Endometrial microvascular endothelial cells (primary cell): Measurements from ENCODE around the gene RMRP. TPM values are rescaled to one million over a fixed set of nuclear protein-coding genes. Genes with fewer than 3 reads are reported as not detected.
"Not testable (repeated sequence)": the region's sequence is repeated elsewhere in the genome, so short reads cannot be mapped to it uniquely, and the experiment has no call there.

Experiments used
- in situ Hi-C: cut with HindIII; loops from 2 replicates; pipeline ENCODE4 v1.10.0; 2017; ENCODE audit warnings: low sequenced_read_pairs, low pct_unique_long_range_greater_than_20kb; ENCODE audit errors: inconsistent ontology term
- total RNA-seq: library from RNA; depleted of rRNA; stranded (reverse); fragments of >200 nt; gene quantifications from one replicate; pipeline ENCODE4 v1.2.3, GENCODE V29; 2015; ENCODE audit errors: inconsistent ontology term

Gene RMRP
- total RNA-seq, 1 donor from 2014 or later: 269 TPM

- in situ Hi-C loops: no loop called here
Observed at GRCh38 chr9:35628389-35628991, 29.3 kb downstream of the RMRP start.

GRCh38 chr9:35627575-35627974 lies 30.2 kb downstream of the RMRP start:
- in situ Hi-C loops: no loop called here

GRCh38 chr9:35619800-35620158 lies 38.0 kb downstream of the RMRP start:
- in situ Hi-C loops: no loop called here

- in situ Hi-C loops: no loop called here
Observed at GRCh38 chr9:35618854-35619799, 38.7 kb downstream of the RMRP start.

GRCh38 chr9:35618325-35618727 lies 39.5 kb downstream of the RMRP start, which contains the start of gene CD72:
CD72 (minus strand) TSS chr9:35618413; CDS start chr9:35618303, 110 bp downstream.
- in situ Hi-C loops: no loop called here

GRCh38 chr9:35617548-35617947 lies 40.3 kb downstream of the RMRP start:
- in situ Hi-C loops: no loop called here

- in situ Hi-C loops: no loop called here
Observed at GRCh38 chr9:35616681-35617459, 40.9 kb downstream of the RMRP start.

- in situ Hi-C loops: no loop called here
Observed at GRCh38 chr9:35615981-35616680, 41.7 kb downstream of the RMRP start.

GRCh38 chr9:35612843-35613242 lies 45.0 kb downstream of the RMRP start:
- in situ Hi-C loops: no loop called here

GRCh38 chr9:35612066-35612465 lies 45.8 kb downstream of the RMRP start:
- in situ Hi-C loops: not testable (repeated sequence)

- in situ Hi-C loops: no loop called here
Observed at GRCh38 chr9:35611230-35611797, 46.5 kb downstream of the RMRP start.

- in situ Hi-C loops: no loop called here
Observed at GRCh38 chr9:35609820-35610163, 48.0 kb downstream of the RMRP start.

- in situ Hi-C loops: no loop called here
Observed at GRCh38 chr9:35609001-35609819, 48.6 kb downstream of the RMRP start.

GRCh38 chr9:35608221-35608620 lies 49.6 kb downstream of the RMRP start:
- in situ Hi-C loops: no loop called here
